Measurements from ENCODE around the gene ATOSA.

DNA sequence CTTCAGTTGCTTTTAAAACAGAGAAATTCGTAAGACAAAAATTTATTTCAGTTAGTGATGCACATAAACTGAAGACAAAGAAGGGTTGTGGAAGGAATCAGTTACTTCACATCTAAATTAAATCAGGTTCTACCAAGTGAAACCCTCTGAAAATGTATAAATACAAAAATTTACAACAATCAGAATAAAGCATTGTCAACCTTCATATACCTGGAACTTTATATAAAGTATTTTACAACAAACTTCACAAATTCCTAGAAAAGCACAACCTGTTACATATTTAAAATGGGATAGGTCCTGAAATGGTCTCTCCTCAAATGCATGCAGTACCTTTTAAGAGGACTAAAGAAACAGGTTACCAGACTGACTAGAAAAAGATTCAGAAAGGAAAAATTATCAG is 26.9 kb downstream of the ATOSA start:
- TF ChIP-seq POLR2AphosphoS5 (IDR thresholded peaks at IDR 0.05) (no peak), POLR2A (IDR thresholded peaks at IDR 0.05) (no peak)
